ENCODE results near the gene DCLRE1B. TPM values are rescaled to one million over a fixed set of nuclear protein-coding genes. Genes with fewer than 3 reads are reported as not detected.

Gene DCLRE1B
- total and polyA plus RNA-seq, 2 donors (not counting 1 experiment from before 2014, with no cell fraction given) = 1.0 to 4.8 TPM

DNA sequence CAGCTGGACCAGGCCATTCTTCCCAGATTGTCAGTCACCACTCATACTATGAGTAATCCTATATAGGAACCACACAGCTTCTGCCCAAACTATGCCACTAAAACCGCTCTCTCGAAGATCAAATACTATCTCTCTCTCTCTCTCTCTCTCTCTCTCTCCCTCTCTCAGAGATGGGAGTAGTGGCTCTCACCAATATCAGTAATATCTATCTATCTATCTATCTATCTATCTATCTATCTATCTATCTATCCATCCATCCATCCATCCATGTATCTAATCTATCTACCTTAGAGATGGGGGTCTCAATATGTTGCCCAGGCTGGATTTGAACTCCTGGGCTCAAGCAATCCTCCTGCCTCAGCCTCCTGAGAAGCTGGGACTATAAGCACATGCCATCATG lies 19.3 kb downstream of the DCLRE1B start:
- POLR2A ChIA-PET = no interaction called here
- no CpG with 5 or more reads among the region's 2 CpGs for WGBS (ENCODE audit: insufficient coverage)
- no peak overlapping the region for H3K9ac ChIP-seq (ENCODE audit: low read length)
- Mint-ChIP-seq H3K9me3 (ENCODE audit: insufficient read depth) (no peaks in the 10 kb centered on the region), H3K27ac (no peak overlapping the region), H3K4me1 (peaks cover 13% of the 10 kb centered on the region), H3K4me3 (no peak overlapping the region), H3K27me3 (peaks cover 5% of the 10 kb centered on the region)
- H4K20me1 ChIP-seq (ENCODE audit: control insufficient read depth, insufficient read depth, low read length, poor library complexity, severe bottlenecking) = no peaks in the 10 kb centered on the region
- H3K79me2 ChIP-seq (ENCODE audit: control insufficient read depth, insufficient read depth, low read length) = no peaks in the 10 kb centered on the region
- peaks cover 0 to 5% (median 1%) of the 10 kb centered on the region in 4 experiments for H3K27me3 ChIP-seq (replicated peaks in 1 of 4; ENCODE audit: control extremely low read depth in 1 of 4, control insufficient read depth in 3 of 4, insufficient read depth in 4 of 4, low read length in 3 of 4)
- TF ChIP-seq, protein P1, sequence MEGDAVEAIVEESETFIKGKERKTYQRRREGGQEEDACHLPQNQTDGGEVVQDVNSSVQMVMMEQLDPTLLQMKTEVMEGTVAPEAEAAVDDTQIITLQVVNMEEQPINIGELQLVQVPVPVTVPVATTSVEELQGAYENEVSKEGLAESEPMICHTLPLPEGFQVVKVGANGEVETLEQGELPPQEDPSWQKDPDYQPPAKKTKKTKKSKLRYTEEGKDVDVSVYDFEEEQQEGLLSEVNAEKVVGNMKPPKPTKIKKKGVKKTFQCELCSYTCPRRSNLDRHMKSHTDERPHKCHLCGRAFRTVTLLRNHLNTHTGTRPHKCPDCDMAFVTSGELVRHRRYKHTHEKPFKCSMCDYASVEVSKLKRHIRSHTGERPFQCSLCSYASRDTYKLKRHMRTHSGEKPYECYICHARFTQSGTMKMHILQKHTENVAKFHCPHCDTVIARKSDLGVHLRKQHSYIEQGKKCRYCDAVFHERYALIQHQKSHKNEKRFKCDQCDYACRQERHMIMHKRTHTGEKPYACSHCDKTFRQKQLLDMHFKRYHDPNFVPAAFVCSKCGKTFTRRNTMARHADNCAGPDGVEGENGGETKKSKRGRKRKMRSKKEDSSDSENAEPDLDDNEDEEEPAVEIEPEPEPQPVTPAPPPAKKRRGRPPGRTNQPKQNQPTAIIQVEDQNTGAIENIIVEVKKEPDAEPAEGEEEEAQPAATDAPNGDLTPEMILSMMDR (IDR thresholded peaks at IDR 0.05) = no peak
- no peak for TF ChIP-seq EZH2 (IDR thresholded peaks at IDR 0.05; ENCODE audit: borderline replicate concordance, insufficient read depth, low read depth, low read length, poor library complexity, severe bottlenecking)
- H3K4me1 ChIP-seq (ENCODE audit: control insufficient read depth in 2 of 2, insufficient read depth in 2 of 2, low read length in 2 of 2) = peaks cover 9 to 10% of the 10 kb centered on the region in 2 donors
- H3K4me2 ChIP-seq (replicated peaks; ENCODE audit: low read depth, low read length, poor library complexity, severe bottlenecking) = no peak overlapping the region
- DNase-seq (no peak), ATAC-seq (ENCODE audit: low read depth) (no peak)
- no peaks in the 10 kb centered on the region for H3K36me3 ChIP-seq (replicated peaks in 1 of 2; ENCODE audit: control extremely low read depth in 1 of 2, control insufficient read depth in 1 of 2, extremely low read depth in 1 of 2, insufficient read depth in 2 of 2, low read length in 1 of 2)
- intact Hi-C loops (cut with micrococcal nuclease) = no loop called here
- no peak overlapping the region for H3K27ac ChIP-seq (ENCODE audit: low read length in 2 of 2)
- H3K9me3 ChIP-seq (ENCODE audit: control extremely low read depth in 1 of 3, control insufficient read depth in 2 of 3, insufficient read depth in 1 of 3, low read length in 2 of 3) = no peaks in the 10 kb centered on the region
- H2AFZ ChIP-seq (ENCODE audit: insufficient read depth, low read depth, low read length, poor library complexity, severe bottlenecking) = no peak overlapping the region
- CTCF ChIA-PET = interaction anchor here (0.7 to 1.7 kb wide), 2 partner anchors 19 to 1175 kb away, joined by 3 to 5 read pairs; partner anchors contain the start of gene DCLRE1B
- no peak overlapping the region for H3K4me3 ChIP-seq (ENCODE audit: control extremely low read depth in 1 of 5, extremely low read depth in 1 of 5, insufficient read depth in 1 of 5, low read depth in 2 of 5, low read length in 4 of 5)

DNA sequence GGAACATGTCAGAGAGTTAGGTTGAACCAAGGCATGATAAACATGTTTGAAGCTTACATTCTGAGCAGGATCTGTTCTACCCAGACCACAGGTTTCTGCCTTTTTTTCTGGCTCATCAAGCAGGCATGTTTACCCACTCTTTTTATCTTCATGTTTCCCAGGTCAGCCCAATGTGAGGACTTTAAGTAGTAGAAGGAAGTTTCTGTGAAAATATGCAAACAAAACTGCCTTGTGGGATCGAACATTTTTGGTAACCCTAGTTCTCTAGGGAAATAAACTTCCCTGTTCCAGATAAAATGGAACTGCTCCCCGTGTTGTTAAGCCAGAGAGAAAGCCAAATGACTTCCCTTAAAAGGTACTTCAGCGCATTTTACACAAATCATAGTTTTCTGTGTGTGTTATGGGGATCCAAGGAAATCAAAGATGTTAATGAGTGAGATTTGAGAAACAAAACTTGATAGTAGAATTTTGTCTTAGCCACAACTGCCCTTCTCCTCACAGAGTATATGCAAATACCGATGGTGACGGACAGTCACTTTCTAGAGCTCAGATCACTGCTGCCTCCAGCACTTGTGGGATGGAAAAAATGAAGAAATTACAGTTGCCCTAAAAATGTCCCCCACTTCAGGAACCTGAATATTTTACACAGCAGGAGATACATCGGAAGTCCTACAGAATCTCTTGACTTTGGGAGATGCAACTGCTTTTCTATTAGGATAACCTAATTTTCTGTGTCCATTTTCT lies 23.2 kb downstream of the DCLRE1B start:
- H2AFZ ChIP-seq (ENCODE audit: insufficient read depth, low read depth, low read length, poor library complexity, severe bottlenecking) = peak overlapping the region; percentile 93
- WGBS (ENCODE audit: insufficient coverage) = 0% methylated on average over 1 of the region's 6 CpGs
- H3K27ac ChIP-seq (ENCODE audit: low read length in 2 of 2) = peak overlapping the region; percentile 98 to 99
- H3K79me2 ChIP-seq (ENCODE audit: control insufficient read depth, insufficient read depth, low read length) = peaks cover 37% of the 10 kb centered on the region
- H3K9me3 ChIP-seq (ENCODE audit: control extremely low read depth in 1 of 3, control insufficient read depth in 2 of 3, insufficient read depth in 1 of 3, low read length in 2 of 3) = no peaks in the 10 kb centered on the region
- H3K27ac Mint-ChIP-seq = peak overlapping the region; percentile 100
- TF ChIP-seq EZH2 (IDR thresholded peaks at IDR 0.05; ENCODE audit: borderline replicate concordance, insufficient read depth, low read depth, low read length, poor library complexity, severe bottlenecking) = no peak
- TF ChIP-seq, protein P1 (IDR thresholded peaks at IDR 0.05) = no peak
- peaks cover 43% of the 10 kb centered on the region for H3K4me1 Mint-ChIP-seq
- H3K27me3 Mint-ChIP-seq = peaks cover under 1% of the 10 kb centered on the region
- H3K4me1 ChIP-seq (ENCODE audit: control insufficient read depth in 2 of 2, insufficient read depth in 2 of 2, low read length in 2 of 2) = peaks cover 28 to 35% of the 10 kb centered on the region in 2 donors
- peaks cover 16% of the 10 kb centered on the region for H4K20me1 ChIP-seq (ENCODE audit: control insufficient read depth, insufficient read depth, low read length, poor library complexity, severe bottlenecking)
- H3K4me3 ChIP-seq (ENCODE audit: control extremely low read depth in 1 of 5, extremely low read depth in 1 of 5, insufficient read depth in 1 of 5, low read depth in 2 of 5, low read length in 4 of 5) = peak overlapping the region; percentile 76 to 92 (median 86)
- H3K4me2 ChIP-seq (replicated peaks; ENCODE audit: low read depth, low read length, poor library complexity, severe bottlenecking) = peak overlapping the region; percentile 85
- no peaks in the 10 kb centered on the region for H3K27me3 ChIP-seq (replicated peaks in 1 of 4; ENCODE audit: control extremely low read depth in 1 of 4, control insufficient read depth in 3 of 4, insufficient read depth in 4 of 4, low read length in 3 of 4)
- peak overlapping the region; percentile 100 for H3K4me3 Mint-ChIP-seq
- intact Hi-C loops (cut with micrococcal nuclease) = loop anchor here (2.0 kb wide), 3 partner anchors 70 to 972 kb away; partner anchors contain the start of genes LRIG2 and SLC16A1
- H3K9ac ChIP-seq (ENCODE audit: low read length) = peak overlapping the region; percentile 99
- ATAC-seq (ENCODE audit: low read depth) (no peak), DNase-seq (no peak)
- CTCF ChIA-PET = interaction anchor here (1.4 to 7.2 kb wide), 6 partner anchors 23 to 856 kb away, joined by 3 to 94 read pairs (median 6); partner anchors contain the start of genes AP4B1, DCLRE1B, LRIG2 and RSBN1
- POLR2A ChIA-PET = interaction anchor here (0.9 to 3.5 kb wide), 4 partner anchors 23 to 117 kb away, joined by 3 to 50 read pairs (median 4); partner anchors contain the start of genes AP4B1, DCLRE1B and RSBN1
- no peaks in the 10 kb centered on the region for H3K9me3 Mint-ChIP-seq (ENCODE audit: insufficient read depth)
- no peaks in the 10 kb centered on the region for H3K36me3 ChIP-seq (replicated peaks in 1 of 2; ENCODE audit: control extremely low read depth in 1 of 2, control insufficient read depth in 1 of 2, extremely low read depth in 1 of 2, insufficient read depth in 2 of 2, low read length in 1 of 2)

All from B cell (primary cell).